ENCODE results near the gene NBPF11.
"Not testable (repeated sequence)": the region's sequence is repeated elsewhere in the genome, so short reads cannot be mapped to it uniquely, and the experiment has no call there.

NBPF11 gene, protein sequence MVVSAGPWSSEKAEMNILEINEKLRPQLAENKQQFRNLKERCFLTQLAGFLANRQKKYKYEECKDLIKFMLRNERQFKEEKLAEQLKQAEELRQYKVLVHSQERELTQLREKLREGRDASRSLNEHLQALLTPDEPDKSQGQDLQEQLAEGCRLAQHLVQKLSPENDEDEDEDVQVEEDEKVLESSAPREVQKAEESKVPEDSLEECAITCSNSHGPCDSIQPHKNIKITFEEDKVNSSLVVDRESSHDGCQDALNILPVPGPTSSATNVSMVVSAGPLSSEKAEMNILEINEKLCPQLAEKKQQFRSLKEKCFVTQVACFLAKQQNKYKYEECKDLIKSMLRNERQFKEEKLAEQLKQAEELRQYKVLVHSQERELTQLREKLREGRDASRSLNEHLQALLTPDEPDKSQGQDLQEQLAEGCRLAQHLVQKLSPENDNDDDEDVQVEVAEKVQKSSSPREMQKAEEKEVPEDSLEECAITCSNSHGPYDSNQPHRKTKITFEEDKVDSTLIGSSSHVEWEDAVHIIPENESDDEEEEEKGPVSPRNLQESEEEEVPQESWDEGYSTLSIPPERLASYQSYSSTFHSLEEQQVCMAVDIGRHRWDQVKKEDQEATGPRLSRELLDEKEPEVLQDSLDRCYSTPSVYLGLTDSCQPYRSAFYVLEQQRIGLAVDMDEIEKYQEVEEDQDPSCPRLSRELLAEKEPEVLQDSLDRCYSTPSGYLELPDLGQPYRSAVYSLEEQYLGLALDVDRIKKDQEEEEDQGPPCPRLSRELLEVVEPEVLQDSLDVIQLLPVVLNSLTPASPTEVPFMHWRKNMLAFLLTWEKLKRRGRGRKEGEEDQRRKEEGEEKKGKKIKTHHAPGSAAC

DNA sequence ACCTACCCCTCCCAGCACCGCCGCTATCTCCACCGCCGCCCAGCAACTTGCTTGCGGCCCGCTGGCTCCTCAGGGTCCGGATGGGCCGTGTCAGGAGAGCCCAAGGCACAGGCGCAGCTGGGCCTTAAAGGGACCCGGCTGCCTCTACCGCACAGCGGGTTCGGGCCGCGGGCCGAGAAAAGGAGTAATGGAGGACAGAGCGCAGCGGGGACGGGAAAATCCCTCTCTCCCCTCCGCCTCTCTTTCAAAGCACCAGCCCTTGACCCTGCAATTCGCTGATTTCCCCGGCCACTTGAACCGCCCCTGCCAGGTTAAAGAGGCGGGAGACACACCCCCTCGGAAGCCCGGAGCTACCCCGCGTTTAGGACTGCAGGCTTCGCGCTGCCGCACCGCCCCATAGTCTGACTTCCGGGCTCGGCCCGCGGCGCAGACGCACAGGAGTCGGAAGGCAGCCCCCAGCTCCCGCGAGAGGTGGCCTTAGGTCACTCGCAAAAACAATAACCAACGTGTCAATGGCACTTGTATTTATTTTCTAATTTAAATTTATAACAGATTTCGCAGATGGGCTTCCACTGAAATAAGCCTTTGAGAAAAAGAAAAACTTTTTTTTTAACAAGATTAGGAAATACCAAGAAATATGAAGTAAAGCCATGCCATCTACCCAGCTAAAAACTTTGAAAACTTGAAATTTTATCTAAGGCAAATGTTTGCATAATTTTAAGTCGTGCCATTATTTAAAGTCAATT, at the start of gene NBPF11:
Gene NBPF11, minus strand, starts transcription at position 371 of the 746 bp plus-strand sequence. CDS start 25,278 bp downstream, outside the sequence.
- peak; percentile 63 for DNase-seq (ENCODE audit: low spot score)

DNA sequence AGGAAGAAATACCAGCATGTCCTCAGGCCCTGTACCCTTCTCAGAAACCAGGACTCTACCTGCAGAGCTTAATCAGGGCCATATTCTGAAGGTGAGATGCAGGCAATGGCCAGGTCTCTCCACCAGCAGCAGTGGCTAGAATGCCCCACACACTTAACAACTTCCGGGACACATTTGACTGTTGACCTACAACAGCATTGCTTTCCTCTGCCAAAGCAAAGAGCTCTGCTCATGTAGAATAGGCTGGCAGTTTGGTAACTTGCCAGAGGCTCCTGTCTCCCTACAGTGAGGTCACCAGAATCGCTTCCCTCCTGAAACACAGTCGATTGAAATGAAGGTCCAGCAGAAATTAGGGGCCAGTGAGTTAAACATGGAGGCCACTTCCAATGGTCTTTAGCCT, 45.3 kb upstream of the NBPF11 start:
- not testable (repeated sequence) for DNase-seq (ENCODE audit: low spot score)

DNA sequence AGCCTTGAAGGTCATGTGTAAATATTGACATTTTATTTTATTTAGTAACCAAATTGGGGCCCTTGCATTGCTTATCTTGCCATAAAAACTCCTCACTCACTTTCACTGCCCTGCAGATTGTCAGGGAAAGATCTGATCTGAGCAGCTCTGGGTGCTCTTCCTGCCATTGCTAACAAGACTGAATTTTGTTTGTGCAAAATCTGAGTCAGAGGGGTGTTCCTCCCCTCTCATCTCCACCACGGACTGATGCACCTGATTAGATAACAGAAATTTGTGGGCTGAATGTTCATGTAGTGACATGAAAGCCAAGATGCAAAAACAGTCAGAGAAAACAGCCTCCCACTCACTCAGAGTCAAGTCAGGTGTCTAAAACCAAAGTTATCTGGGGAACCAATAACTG, 44.9 kb upstream of the NBPF11 start:
- not testable (repeated sequence) for DNase-seq (ENCODE audit: low spot score)

DNA sequence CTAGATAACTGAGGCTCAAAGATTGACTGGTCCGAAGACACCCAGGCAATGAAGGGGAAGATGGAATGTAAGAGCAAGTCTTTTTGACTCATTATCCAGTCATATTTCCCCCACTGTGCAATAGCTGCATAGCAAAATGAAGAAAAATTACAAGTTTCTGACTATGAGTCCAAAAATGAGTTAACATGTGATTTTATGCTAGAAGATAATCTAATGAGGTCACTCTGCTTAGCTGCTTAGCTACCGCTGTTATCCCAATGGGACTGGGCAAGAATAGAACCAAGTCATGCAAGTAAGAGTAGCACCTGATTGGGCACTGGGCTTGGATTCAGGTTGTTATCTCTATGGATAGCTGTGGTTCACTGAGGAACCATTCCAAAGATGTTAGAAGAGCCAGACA, 43.0 kb upstream of the NBPF11 start:
- not testable (repeated sequence) for DNase-seq (ENCODE audit: low spot score)

DNA sequence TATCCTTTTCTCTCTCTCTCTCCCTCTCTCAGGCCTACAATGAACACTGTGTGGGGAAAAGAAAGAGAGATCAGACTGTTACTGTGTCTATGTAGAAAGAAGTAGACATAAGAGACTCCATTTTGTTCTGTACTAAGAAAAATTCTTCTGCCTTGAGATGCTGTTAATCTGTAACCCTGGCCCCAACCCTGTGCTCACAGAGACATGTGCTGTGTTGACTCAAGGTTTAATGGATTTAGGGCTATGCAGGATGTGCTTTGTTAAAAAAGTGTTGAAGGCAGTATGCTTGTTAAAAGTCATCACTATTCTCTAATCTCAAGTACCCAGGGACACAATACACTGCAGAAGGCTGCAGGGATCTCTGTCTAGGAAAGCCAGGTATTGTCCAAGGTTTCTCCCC, 36.7 kb upstream of the NBPF11 start:
- not testable (repeated sequence) for DNase-seq (ENCODE audit: low spot score)

GRCh38 chr1:148178682-148179081, 26.6 kb upstream of the NBPF11 start:
- not testable (repeated sequence) for DNase-seq (ENCODE audit: low spot score)

DNA sequence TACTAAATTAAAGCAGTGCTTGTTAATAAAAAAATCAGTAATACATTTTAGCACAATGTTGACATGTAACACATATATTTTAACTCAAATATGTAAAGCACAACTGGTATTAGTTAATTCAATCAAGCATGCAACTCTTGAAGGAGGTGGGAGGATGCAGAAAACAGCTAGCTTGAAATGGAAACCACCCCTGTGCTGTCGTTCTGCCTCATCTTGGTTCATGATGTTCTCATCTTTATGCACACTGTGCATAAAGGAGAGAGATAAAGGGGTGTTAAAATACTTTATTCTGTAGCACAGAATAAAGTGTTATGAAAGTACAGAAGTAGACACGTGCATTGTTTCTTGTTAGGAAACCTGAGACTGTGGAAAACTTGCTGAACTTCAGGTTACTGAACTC, 23.3 kb upstream of the NBPF11 start:
- not testable (repeated sequence) for DNase-seq (ENCODE audit: low spot score)

DNA sequence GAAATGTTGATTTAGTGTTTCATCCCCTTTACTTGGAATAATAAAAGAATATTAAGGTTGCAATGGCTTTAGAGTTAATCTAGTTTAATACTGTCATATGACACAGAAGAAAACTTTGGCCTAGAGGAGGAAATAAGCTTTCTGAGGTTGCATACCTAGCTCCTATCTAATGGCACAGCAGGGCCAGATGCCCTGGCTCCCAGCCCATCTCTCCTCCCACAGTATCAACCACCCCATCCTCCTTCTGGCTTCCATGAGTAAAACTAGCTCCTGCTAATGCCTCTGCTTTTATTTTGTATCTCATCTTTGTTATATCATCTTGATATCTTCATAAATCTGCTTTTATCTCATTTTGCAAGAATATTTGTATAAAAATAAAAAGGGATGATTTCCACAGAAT, 19.9 kb upstream of the NBPF11 start:
- not testable (repeated sequence) for DNase-seq (ENCODE audit: low spot score)

- DNase-seq (ENCODE audit: low spot score) = no peak
Measured at GRCh38 chr1:148166558-148167492, 14.7 kb upstream of the NBPF11 start.

- no peak for DNase-seq (ENCODE audit: low spot score)
Measured at GRCh38 chr1:148162363-148162762, 10.3 kb upstream of the NBPF11 start.

GRCh38 chr1:148161053-148161901, 9.2 kb upstream of the NBPF11 start:
- DNase-seq (ENCODE audit: low spot score) = no peak

- DNase-seq (ENCODE audit: low spot score) = no peak
Measured at GRCh38 chr1:148160343-148161052, 8.4 kb upstream of the NBPF11 start.

- DNase-seq (ENCODE audit: low spot score) = no peak
Measured at GRCh38 chr1:148160048-148160342, 7.9 kb upstream of the NBPF11 start.

- no peak for DNase-seq (ENCODE audit: low spot score)
Measured at GRCh38 chr1:148158341-148159003, 6.4 kb upstream of the NBPF11 start.

- DNase-seq (ENCODE audit: low spot score) = not testable (repeated sequence)
Measured at GRCh38 chr1:148157803-148158202, 5.7 kb upstream of the NBPF11 start.

- not testable (repeated sequence) for DNase-seq (ENCODE audit: low spot score)
Measured at GRCh38 chr1:148155494-148156275, 3.6 kb upstream of the NBPF11 start.

DNA sequence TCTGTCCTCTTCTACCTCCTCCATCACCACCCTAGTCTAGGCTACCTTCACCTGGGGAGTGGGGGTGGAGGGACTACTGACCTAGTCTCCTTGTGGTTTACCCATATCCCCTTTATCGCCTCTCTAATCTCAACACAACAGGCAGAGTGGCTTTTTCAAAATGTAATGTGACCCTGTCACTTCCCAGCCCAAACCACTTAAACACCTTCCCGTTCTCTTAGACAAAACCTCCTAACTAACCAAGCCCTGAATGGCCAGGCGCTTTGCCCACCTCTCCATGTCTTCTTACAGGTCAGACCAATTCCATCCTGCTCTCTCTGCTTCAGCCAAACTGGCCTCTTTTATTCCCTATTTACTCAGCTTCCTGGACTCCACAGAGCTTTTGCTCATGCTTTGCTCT, 714 bp upstream of the NBPF11 start:
- not testable (repeated sequence) for DNase-seq (ENCODE audit: low spot score)

GRCh38 chr1:148151371-148151819, 686 bp downstream of the NBPF11 start:
- not testable (repeated sequence) for DNase-seq (ENCODE audit: low spot score)

All from putamen (tissue), 1 donor.